Suprapubic skin (tissue), 4 donors: ENCODE data around the gene OSGIN1. TPM values are rescaled to one million over a fixed set of nuclear protein-coding genes. Genes with fewer than 3 reads are reported as not detected.

Experiments
- DNase-seq, 2 donors: peaks; one replicate each; pipeline ENCODE4 v3.0.0-alpha.2; 2019; ENCODE audit warnings: low spot score in 2 of 2
- H3K27ac ChIP-seq: fragments of 200-600 bp; sonication (generic); one replicate; pipeline ENCODE4 v1.5.1; 2019
- H3K27me3 ChIP-seq: fragments of 200-600 bp; sonication (generic); one replicate; pipeline ENCODE4 v1.5.1; 2019
- H3K36me3 ChIP-seq: fragments of 200-600 bp; sonication (generic); one replicate; pipeline ENCODE4 v1.5.1; 2019
- H3K4me1 ChIP-seq: fragments of 200-600 bp; sonication (generic); one replicate; pipeline ENCODE4 v1.5.1; 2019
- H3K4me3 ChIP-seq: fragments of 200-600 bp; sonication (generic); one replicate; pipeline ENCODE4 v1.5.1; 2019; ENCODE audit warnings: mild to moderate bottlenecking
- H3K9me3 ChIP-seq: fragments of 200-600 bp; sonication (generic); one replicate; pipeline ENCODE4 v1.5.1; 2019
- CTCF ChIP-seq, 2 donors: fragments of 200-600 bp in 1 of 2; fragments of 450-650 bp in 1 of 2; sonication (generic) in 1 of 2; IDR thresholded peaks; one replicate each; pipeline ENCODE4 v1.5.1; 2016 to 2019; ENCODE audit warnings: antibody characterized with exemption in 2 of 2, mild to moderate bottlenecking in 1 of 2, moderate library complexity in 1 of 2
- EP300 ChIP-seq: sonication (generic); formaldehyde crosslinking; IDR thresholded peaks from one replicate; pipeline ENCODE4 v1.6.1; 2017; ENCODE audit warnings: antibody characterized with exemption
- POLR2A ChIP-seq, 2 donors: fragments of 450-650 bp; IDR thresholded peaks; one replicate each; pipeline ENCODE4 v1.6.1; 2017; ENCODE audit warnings: antibody characterized with exemption in 2 of 2, mild to moderate bottlenecking in 2 of 2, moderate library complexity in 2 of 2
- POLR2AphosphoS5 ChIP-seq, 3 donors: sonication (generic); formaldehyde crosslinking; IDR thresholded peaks; one replicate each; pipeline ENCODE4 v1.6.1; 2017; ENCODE audit warnings: antibody characterized with exemption in 3 of 3
- WGBS: methylation state at CpG from one replicate; pipeline ENCODE4 v1.1.5; 2018; 5-methylcytosine and 5-hydroxymethylcytosine counted together
- total RNA-seq, 4 donors: library from RNA; depleted of rRNA; stranded (reverse); fragments of >200 nt; gene quantifications; one replicate each; pipeline ENCODE4 v1.1.0, GENCODE V29; 2016

The OSGIN1 gene
- total RNA-seq, 4 donors from 2014 or later, result 1.0 to 2.2 (median 1.5) TPM

- DNase-seq, result no peak
- no peak for TF ChIP-seq POLR2AphosphoS5 (IDR thresholded peaks at IDR 0.05)
- TF ChIP-seq POLR2A (IDR thresholded peaks at IDR 0.05), result no peak
- no peak for TF ChIP-seq CTCF (IDR thresholded peaks at IDR 0.05)
- no peak for TF ChIP-seq EP300
- 73% methylated on average over 6 of the region's 7 CpGs for WGBS
- H3K9me3 ChIP-seq, result no peaks in the 10 kb centered on the region
- no peak overlapping the region for H3K27ac ChIP-seq
- H3K4me1 ChIP-seq, result no peaks in the 10 kb centered on the region
- no peaks in the 10 kb centered on the region for H3K36me3 ChIP-seq
- no peak overlapping the region for H3K4me3 ChIP-seq
- peaks cover 13% of the 10 kb centered on the region for H3K27me3 ChIP-seq
These were observed 51.4 kb downstream of the OSGIN1 start for GRCh38 chr16:84004442-84004841.

DNA sequence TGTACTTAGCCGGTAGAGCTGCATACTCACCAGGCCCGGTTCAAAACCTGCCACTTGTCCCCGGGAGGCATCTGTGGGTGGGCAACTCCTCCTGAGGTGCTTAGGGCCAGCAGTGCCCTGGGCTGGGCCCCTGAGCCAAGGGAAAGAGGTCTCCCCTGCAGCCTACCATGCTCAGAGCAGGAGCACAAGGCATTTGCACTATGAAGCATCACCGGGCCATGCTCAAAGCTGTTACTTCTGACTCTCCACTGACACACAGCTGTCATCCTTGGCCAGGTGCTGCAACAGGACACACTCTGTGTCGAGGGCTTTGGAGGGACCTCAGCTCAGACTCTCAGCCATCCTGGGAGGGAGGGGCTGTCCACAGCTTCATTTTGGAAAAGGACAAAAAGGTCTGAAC is 52.4 kb downstream of the OSGIN1 start:
- Histone ChIP-seq H3K36me3 (no peaks in the 10 kb centered on the region), H3K4me1 (no peaks in the 10 kb centered on the region), H3K27me3 (peaks cover 13% of the 10 kb centered on the region), H3K4me3 (no peak overlapping the region), H3K27ac (no peak overlapping the region), H3K9me3 (no peaks in the 10 kb centered on the region)
- no peak for TF ChIP-seq CTCF (IDR thresholded peaks at IDR 0.05)
- no peak for TF ChIP-seq POLR2A (IDR thresholded peaks at IDR 0.05)
- TF ChIP-seq POLR2AphosphoS5 (IDR thresholded peaks at IDR 0.05), result no peak
- TF ChIP-seq EP300, result no peak
- no peak for DNase-seq
- WGBS, result 69% methylated on average over 5 of the region's 5 CpGs

DNA sequence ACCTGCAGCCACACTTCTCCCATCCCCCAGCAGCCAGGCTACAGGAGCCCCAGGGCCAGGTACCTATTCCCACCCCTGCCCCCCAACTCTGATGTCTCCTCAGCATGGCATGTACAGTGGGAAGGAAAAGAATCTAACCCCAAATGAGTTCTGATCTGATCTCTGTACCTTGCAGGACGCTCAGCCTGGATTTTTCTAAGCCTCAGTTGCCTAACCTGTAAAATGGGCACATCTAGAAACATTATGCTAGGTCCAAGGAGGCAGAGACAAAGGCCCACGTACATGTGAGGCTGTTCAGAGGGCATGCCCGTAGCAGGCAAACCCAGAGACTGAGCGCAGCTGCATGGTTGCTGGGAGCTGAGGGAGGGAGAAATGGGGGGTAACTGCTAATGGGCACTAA is 54.5 kb downstream of the OSGIN1 start:
- no peak for TF ChIP-seq POLR2AphosphoS5 (IDR thresholded peaks at IDR 0.05)
- TF ChIP-seq POLR2A (IDR thresholded peaks at IDR 0.05), result no peak
- no peak for TF ChIP-seq CTCF (IDR thresholded peaks at IDR 0.05)
- TF ChIP-seq EP300, result no peak
- Histone ChIP-seq H3K4me1 (no peaks in the 10 kb centered on the region), H3K27me3 (peaks cover 11% of the 10 kb centered on the region), H3K27ac (no peak overlapping the region), H3K9me3 (no peaks in the 10 kb centered on the region), H3K4me3 (no peak overlapping the region), H3K36me3 (no peaks in the 10 kb centered on the region)
- DNase-seq, result no peak
- 78% methylated on average over 4 of the region's 4 CpGs for WGBS

DNA sequence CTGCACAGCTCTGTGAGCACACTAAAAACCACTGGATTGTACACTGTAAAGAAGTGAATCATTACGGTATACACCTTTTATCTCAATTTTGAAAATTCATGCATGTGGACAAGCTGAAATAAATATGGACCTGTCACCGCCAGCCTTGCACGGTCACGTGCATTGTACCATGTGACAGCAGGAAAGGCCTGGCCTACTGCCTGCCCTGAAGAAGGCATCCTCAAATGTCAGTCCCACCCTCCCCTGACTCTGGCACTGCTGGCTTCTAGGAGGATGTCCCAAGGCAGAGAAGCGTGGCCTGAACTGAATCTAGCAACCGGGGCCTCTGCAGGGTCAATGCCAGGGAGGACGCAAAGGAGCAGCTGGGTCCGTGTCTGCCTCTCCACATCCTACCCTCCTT is 54.9 kb downstream of the OSGIN1 start:
- TF ChIP-seq POLR2A (IDR thresholded peaks at IDR 0.05), result no peak
- no peak for TF ChIP-seq CTCF (IDR thresholded peaks at IDR 0.05)
- TF ChIP-seq POLR2AphosphoS5 (IDR thresholded peaks at IDR 0.05), result no peak
- no peak for TF ChIP-seq EP300
- Histone ChIP-seq H3K27me3 (peaks cover 7% of the 10 kb centered on the region), H3K4me3 (no peak overlapping the region), H3K36me3 (no peaks in the 10 kb centered on the region), H3K27ac (no peak overlapping the region), H3K4me1 (no peaks in the 10 kb centered on the region), H3K9me3 (no peaks in the 10 kb centered on the region)
- WGBS, result 60% methylated on average over 8 of the region's 8 CpGs
- DNase-seq, result no peak

- Histone ChIP-seq H3K27me3 (peaks cover 3% of the 10 kb centered on the region), H3K36me3 (no peaks in the 10 kb centered on the region), H3K4me3 (no peak overlapping the region), H3K4me1 (no peaks in the 10 kb centered on the region), H3K9me3 (no peaks in the 10 kb centered on the region), H3K27ac (no peak overlapping the region)
- DNase-seq, result no peak
- 95% methylated on average over 5 of the region's 6 CpGs for WGBS
- TF ChIP-seq EP300 (no peak), POLR2AphosphoS5 (IDR thresholded peaks at IDR 0.05) (no peak), CTCF (IDR thresholded peaks at IDR 0.05) (no peak), POLR2A (IDR thresholded peaks at IDR 0.05) (no peak)
These were observed 56.2 kb downstream of the OSGIN1 start for GRCh38 chr16:84009282-84009681.
